Measurements from ENCODE around the gene LCN6.

LCN6 gene

GRCh38 chr9:136741883-136742571 is 6.3 kb downstream of the LCN6 start:
- DNase-seq: no peak

DNA sequence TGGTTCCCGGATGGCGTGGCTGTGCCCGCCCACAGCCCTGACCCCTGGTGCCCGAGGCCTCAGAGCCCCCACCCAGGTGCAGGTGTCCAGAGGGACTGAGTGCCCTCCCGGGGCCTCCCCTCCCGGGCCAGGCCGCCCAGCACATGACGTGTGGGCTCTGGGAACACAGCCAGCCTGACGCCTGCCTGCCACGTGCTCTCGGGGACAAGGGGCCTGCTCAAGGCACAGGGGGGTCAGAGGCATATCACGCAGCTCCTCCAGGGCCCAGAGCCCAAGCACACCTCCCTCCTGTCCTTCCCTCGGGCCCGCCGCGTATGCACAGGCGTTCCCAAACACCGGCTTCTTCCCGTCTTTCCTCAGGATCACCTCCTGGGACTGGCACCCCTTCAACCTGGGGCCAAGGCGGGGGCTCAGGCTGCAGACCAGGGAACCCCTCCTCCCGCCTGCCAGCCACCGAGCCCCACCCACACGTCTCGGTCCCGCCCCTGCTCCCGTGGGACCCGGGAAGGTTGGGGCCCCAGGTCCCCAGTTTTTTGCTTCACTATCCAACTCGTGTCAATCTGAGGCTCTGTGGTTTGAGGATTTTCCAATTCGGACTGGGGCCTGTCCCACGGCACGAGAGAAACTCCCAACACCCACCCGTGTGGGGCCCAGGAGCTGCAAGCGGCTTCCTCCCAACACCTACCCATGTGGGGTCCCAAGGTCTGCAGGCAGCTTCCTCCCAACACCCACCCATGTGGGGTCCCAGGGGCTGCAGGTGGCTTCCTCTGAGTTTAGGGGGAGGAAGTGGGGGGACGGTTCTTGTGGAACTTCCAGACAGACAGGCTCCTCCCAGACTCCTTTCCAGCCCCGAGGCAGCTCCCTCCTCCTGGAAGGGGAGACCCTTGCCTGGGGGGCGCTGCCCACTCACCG is 7.1 kb downstream of the LCN6 start:
- DNase-seq: no peak

DNA sequence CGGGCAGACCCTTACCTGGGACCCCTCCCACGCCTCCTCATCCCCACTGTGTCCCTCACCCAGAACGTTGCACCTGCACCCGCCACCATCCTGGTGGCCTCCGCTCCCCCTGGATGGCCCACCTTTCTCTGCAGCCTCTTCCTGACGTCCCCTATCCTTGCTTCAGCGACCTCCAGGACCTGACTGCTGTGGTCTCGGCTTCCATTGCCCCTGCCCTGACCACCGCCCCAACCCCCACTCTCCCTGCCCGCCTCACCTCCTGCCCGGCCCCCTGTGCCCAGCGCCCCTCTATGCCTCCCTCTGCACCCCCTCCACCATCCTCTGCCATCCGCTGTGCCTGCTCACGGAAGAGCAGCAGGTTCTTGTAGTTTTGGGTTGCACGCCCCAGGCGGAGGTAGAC is 7.8 kb downstream of the LCN6 start:
- DNase-seq: no peak

DNA sequence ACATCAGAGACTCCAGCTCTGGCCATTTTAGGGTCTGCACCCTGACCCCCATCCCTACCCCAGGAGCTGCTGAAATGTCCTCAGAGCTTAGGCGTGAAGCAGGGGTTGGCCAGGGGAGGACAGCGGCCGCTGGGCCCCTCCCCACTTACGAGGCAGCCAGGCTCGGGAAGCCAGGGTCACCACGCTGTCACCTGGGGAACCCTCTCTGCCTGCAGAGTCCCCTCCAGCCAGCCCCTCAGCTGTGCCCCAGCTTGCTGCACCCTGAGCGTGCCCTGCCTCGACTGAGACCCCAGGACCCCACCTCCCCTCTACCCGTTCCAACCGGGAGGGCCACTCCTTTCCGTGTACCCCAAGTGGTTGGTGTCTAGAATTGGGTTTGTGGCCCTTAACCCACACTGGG is 8.3 kb downstream of the LCN6 start:
- no peak for DNase-seq

DNA sequence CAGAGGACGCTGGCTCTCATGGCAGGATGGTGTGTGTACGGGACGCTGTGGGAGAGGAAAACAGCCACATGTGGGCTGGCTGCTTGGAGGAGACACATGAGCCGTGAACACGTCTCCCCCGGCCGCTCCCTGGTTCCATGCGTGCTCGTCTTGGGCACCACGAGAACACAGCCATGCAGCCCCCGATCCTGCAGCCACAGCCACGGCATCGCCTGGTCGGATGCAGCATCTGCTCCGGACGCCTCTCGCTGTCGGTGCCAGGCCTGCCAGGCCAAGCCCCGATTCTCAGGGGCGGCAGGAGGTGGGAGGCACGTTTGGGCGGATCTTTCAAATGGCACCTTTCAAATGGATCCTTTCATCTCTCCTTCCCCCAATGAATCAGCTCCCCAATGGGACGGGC is 8.8 kb downstream of the LCN6 start:
- no peak for DNase-seq

DNA sequence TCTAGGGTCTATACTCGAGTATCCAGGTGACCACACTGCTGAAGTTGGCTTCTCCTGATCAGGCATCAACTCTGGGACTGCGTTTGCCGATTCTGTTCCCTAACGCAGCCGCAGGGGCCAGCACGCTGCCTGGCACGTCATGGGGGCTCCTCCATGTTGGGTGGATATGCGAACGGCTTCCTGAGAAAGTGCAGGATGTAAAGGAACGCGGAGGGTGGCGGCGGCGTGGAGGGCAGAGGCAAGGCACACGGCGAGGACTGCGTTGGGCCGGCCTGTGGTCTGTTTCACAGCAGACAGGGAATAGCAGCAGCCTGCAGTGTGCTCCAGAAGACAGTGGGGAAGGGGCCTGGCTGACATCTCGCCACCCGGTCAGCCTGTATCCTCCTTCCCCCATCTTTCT is 9.4 kb downstream of the LCN6 start:
- DNase-seq: no peak

DNA sequence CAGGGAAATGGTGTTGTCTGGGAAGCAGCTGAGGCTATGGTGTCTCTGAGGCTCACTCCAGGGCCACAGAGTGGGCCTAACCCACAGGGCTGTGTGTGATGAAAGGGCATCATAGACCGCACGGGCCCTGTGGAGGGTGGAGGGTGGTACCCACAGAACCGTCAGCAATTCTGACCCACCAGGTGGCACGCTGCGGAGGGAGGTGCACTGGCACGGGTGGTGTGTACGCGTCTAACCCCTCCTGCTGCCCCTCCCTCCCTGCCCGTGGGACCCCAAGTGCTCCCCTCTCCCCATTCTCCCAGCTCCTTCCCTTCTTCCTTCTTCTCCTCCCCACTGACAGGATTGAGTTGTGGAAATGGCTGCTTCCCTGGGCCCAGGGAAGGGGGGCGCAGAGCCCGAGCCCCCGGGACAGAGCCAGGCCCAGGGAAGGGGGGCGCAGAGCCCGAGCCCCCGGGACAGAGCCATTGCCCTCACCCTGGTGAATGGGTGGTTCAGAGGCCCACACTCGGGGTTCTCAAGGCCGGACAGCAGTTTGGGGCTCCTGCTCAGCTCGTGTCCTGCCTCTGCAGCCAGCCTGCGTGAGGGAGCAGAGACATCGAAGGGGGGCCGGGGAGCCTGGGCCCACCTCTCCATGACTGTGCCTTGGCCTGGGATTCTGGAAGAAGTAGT is 12.4 kb downstream of the LCN6 start:
- DNase-seq: no peak

- DNase-seq: no peak
Observed at GRCh38 chr9:136734837-136735496, 13.4 kb downstream of the LCN6 start.

DNA sequence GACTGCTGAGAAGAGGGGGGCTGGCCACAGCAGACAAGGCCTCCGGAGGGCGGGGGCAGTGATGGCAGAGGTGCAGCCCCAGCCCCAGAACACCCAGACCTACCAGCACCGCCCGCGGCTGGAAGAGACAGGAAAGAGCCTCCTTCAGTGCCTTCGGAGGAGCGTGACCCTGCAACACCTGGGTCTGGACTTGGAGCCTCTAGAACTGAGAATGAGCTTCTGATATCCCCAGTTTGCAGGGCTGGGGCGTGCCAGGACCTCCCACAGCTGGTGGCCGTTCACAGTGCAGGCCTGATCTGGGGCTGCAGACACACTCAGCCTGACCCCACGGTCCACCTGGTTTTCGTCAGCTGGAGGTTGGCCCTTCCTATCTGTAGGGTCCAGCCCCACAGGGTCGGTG is 14.7 kb downstream of the LCN6 start:
- no peak for DNase-seq

- DNase-seq: no peak
Observed at GRCh38 chr9:136732444-136733178, 15.7 kb downstream of the LCN6 start.

GRCh38 chr9:136729926-136730325 is 18.4 kb downstream of the LCN6 start:
- DNase-seq: no peak

DNA sequence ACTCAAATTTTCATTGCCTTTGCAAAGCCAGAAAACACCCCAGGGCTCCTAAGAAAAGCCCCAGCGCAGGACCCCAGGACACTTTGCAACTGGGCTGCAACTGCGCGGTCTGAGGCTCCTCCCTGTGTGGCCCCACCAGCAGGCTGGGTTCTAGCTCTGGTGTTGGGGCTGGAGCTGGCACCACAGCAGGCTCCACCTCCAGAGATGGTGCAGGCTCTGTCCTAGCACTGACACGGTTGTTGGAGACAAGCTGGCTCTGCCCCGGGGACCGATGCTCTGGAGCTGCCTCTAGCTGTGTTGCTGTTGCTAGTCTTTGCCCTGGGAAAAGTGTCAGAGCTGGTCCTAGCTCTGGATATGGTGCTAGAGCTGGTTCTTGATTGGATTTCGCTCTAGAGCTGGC is 19.2 kb downstream of the LCN6 start:
- DNase-seq: no peak

- DNase-seq: no peak
Observed at GRCh38 chr9:136728548-136729123, 19.7 kb downstream of the LCN6 start.

- peak; percentile 92 for DNase-seq
Observed at GRCh38 chr9:136728080-136728547, 20.2 kb downstream of the LCN6 start.

DNA sequence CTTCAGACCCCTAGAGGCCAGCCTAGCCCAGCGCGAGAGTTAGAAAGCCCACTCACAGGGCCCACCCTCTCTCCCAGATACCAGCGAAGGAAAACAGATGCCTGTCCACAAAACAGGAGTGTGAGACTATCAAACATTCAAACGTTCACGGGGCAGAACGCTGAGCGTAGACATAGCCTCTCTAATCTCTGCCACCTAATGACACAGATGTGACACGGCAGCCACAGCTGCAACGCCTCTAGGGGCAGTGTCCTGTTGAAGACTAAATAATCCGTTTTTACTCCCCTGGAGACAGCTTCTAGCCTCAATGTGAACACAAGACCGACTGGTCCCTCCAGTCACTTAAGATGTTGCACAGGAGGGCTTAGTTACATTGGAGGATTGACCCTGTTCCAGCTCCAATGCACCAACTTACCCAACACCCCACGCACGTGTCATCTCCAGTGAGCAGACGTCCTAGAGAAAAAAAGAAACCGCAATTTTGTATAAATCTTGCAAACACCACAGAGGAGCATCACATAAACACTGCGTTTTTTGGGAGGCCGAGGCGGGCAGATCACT is 21.6 kb downstream of the LCN6 start:
- DNase-seq: peak; percentile 50

DNA sequence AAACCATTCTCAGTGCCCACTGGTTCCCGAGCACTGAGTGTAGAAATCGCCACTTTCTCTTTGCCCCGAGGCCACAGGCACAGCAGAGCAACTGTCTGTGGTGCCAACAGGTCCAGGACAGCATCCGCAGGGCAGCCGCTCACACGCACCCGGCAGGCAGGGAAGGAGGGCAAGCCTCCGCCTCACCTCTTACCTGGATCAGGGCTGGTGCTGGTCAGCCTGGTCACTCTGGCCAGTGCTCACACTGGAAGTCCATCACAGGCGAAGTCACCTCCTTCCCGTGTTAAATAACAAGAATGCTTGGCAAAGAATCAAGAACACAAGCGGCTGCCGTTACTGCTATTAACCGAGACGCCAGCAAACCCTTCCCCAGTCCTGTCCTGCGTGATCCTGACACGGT is 22.2 kb downstream of the LCN6 start:
- no peak for DNase-seq

DNA sequence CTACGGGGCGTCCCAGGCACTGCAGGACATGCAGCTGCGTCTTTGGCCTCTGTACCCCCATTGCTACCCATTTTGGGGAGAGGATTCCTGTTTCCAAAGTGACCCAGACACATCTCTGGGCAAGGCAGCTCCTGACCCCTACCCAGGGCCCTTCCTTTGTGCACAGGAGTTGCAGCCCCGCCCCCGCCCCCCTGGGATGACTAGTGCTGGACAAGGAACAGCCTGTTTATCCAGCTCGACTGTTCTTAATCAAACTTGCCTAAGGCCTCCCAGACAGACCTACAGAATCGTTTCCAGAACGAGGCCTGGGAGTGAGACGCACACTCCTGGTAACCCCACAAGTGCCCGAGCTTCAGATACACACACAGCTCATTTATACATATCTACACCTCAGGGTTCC is 22.7 kb downstream of the LCN6 start:
- no peak for DNase-seq

- no peak for DNase-seq
Observed at GRCh38 chr9:136724772-136725171, 23.6 kb downstream of the LCN6 start.

DNA sequence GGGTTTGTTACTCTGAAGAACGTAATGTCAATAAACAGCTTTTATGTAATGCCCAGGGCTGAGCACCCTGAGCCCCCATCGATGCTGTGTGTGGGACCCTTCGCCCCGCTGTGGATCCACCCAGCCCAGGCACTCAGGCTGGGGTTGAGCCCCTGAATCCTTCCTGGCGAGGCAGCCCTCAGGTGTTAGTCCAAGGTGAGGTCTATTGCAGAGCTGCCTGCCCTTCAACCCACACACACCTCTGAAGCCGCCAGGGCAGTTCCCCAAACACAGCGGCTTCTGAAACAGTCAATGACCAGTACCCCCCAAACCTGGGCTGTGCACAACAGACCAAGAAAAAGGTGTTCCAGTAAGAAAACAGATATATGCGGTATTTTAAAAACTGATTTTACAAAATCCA is 24.3 kb downstream of the LCN6 start:
- DNase-seq: no peak

- DNase-seq: no peak
Observed at GRCh38 chr9:136723362-136723976, 24.9 kb downstream of the LCN6 start.

- DNase-seq: no peak
Observed at GRCh38 chr9:136722969-136723356, 25.4 kb downstream of the LCN6 start.
